GM12878 (cell line): ENCODE results near the gene PTPRU. TPM values are rescaled to one million over a fixed set of nuclear protein-coding genes. Genes with fewer than 3 reads are reported as not detected.

Experiments used
- ATAC-seq: fragments of 200-7000 bp; cut with Tn5 transposase; 3 replicates; pipeline ENCODE4 v1.9.1; 2020; ENCODE audit warnings: mild to moderate bottlenecking, moderate library complexity
- BruUV-seq: library from RNA; stranded (reverse); fragments of 400-500 nt; replicated peaks from 2 replicates; lab custom pipeline; 2021; lab: Mats Ljungman, UMichigan
- CTCF ChIA-PET: fragments of 300-600 bp; sonication (Branson Sonifier 250); formaldehyde crosslinking; extraction: SDS; loops from one replicate; lab custom pipeline; 2021; ENCODE audit warnings: inconsistent platforms; lab: Yijun Ruan, JAX
- POLR2A ChIA-PET: fragments of 350-600 bp; formaldehyde crosslinking; extraction: SDS; loops from one replicate; lab custom pipeline; 2021; ENCODE audit warnings: inconsistent platforms; lab: Charles Lee
- RAD21 ChIA-PET: fragments of 300-600 bp; sonication (Branson Sonifier 250); formaldehyde crosslinking; loops from one replicate; lab custom pipeline; 2023; ENCODE audit warnings: antibody characterized with exemption; ENCODE audit not compliant: unreplicated experiment; lab: Charles Lee
- SMC1A ChIA-PET: fragments of 300-600 bp; sonication (Branson Sonifier 250); formaldehyde crosslinking; loops from one replicate; lab custom pipeline; 2023; ENCODE audit not compliant: unreplicated experiment, uncharacterized antibody; lab: Charles Lee
- DNase-seq: peaks from one replicate; pipeline ENCODE4 v3.0.0-alpha.2; 2011; ENCODE audit warnings: low read depth, low spot score
- FAIRE-seq: peaks from 3 replicates; lab custom pipeline; 2011; peaks lifted over from hg19 to GRCh38; lab: Jason Lieb, UNC
- H2AFZ ChIP-seq: 2 replicates; pipeline ENCODE4 v1.6.0; 2011; ENCODE audit warnings: low read depth, low read length, control low read depth; ENCODE audit not compliant: control insufficient read depth
- H3K27ac ChIP-seq: 2 replicates; pipeline ENCODE4 v1.5.1; 2011; ENCODE audit warnings: control low read depth; ENCODE audit not compliant: control insufficient read depth, insufficient read depth
- H3K27me3 ChIP-seq, 2 experiments: replicated peaks in 1 of 2; 2 replicates each; pipeline versions ENCODE4 v1.6.0 to v1.6.1; 2011; ENCODE audit warnings: low read length in 1 of 2; ENCODE audit not compliant: control insufficient read depth in 2 of 2, insufficient read depth in 2 of 2
- H3K36me3 ChIP-seq, 2 experiments: 2 replicates each; pipeline ENCODE4 v1.5.1; 2011; ENCODE audit warnings: low read length in 1 of 2; ENCODE audit not compliant: control insufficient read depth in 2 of 2, insufficient read depth in 2 of 2
- H3K4me1 ChIP-seq: 2 replicates; pipeline ENCODE4 v1.6.1; 2011; ENCODE audit warnings: mild to moderate bottlenecking, low read length, moderate library complexity, mixed read lengths; ENCODE audit not compliant: control insufficient read depth, insufficient read depth
- H3K4me2 ChIP-seq: 2 replicates; pipeline ENCODE4 v1.6.0; 2011; ENCODE audit warnings: control low read depth; ENCODE audit not compliant: control insufficient read depth, insufficient read depth
- H3K4me3 ChIP-seq: fragments of 200-600 bp; sonication (generic); 2 replicates; pipeline ENCODE4 v1.5.1; 2016
- H3K79me2 ChIP-seq: 2 replicates; pipeline ENCODE4 v1.6.0; 2011; ENCODE audit warnings: low read length; ENCODE audit not compliant: control insufficient read depth, insufficient read depth
- H3K9ac ChIP-seq: 2 replicates; pipeline ENCODE4 v1.8.0; 2011; ENCODE audit warnings: low read length, control low read depth, mixed read lengths; ENCODE audit not compliant: control insufficient read depth, insufficient read depth
- H3K9me3 ChIP-seq: replicated peaks from 3 replicates; pipeline ENCODE4 v1.5.1; 2011; ENCODE audit warnings: mild to moderate bottlenecking, low read length; ENCODE audit not compliant: control insufficient read depth, insufficient read depth
- H4K20me1 ChIP-seq: 2 replicates; pipeline ENCODE4 v1.6.0; 2011; ENCODE audit not compliant: control insufficient read depth, insufficient read depth
- BACH1 ChIP-seq: fragments of 450-650 bp; IDR thresholded peaks from 2 replicates; pipeline ENCODE4 v1.6.1; 2017; ENCODE audit warnings: mild to moderate bottlenecking, borderline replicate concordance
- NBN ChIP-seq: fragments of 450-650 bp; IDR thresholded peaks from 2 replicates; pipeline ENCODE4 v1.6.1; 2016
- NFYA ChIP-seq: IDR thresholded peaks from 2 replicates; pipeline ENCODE4 v1.6.1; 2011; ENCODE audit warnings: low read depth, mild to moderate bottlenecking, low read length, improper control_type of control experiment, borderline replicate concordance
- RBBP5 ChIP-seq: fragments of 200-600 bp; sonication (generic); conservative IDR thresholded peaks from 2 replicates; pipeline ENCODE4 v1.6.1; 2016
- RELA ChIP-seq: fragments of 450-650 bp; IDR thresholded peaks from 2 replicates; pipeline ENCODE4 v1.8.0; 2014; ENCODE audit warnings: borderline replicate concordance; ENCODE audit not compliant: partially characterized antibody
- RUNX3 ChIP-seq: IDR thresholded peaks from 2 replicates; pipeline ENCODE4 v1.6.1; 2012; ENCODE audit warnings: low read length, inconsistent platforms
- SREBF2 ChIP-seq: IDR thresholded peaks from 2 replicates; pipeline ENCODE4 v1.6.1; 2012; ENCODE audit warnings: mild to moderate bottlenecking, low read length
- STAT3 ChIP-seq: IDR thresholded peaks from 2 replicates; pipeline ENCODE4 v1.6.1; 2011; ENCODE audit warnings: low read depth, low read length, improper control_type of control experiment
- TBL1XR1 ChIP-seq: IDR thresholded peaks from 2 replicates; pipeline ENCODE4 v1.6.1; 2012; ENCODE audit warnings: low read depth, low read length, improper control_type of control experiment
- ZBED1 ChIP-seq: IDR thresholded peaks from 2 replicates; pipeline ENCODE4 v1.6.1; 2016; ENCODE audit warnings: borderline replicate concordance
- ZNF274 ChIP-seq: IDR thresholded peaks from one replicate; pipeline ENCODE4 v1.8.0; 2011; ENCODE audit not compliant: insufficient read length, insufficient read depth
- WGBS: methylation state at CpG from one replicate; pipeline ENCODE4 v1.1.6; 2016; ENCODE audit warnings: low lambda C conversion rate; ENCODE audit not compliant: insufficient replicate concordance, insufficient coverage; ENCODE audit errors: missing lambda C conversion rate; 5-methylcytosine and 5-hydroxymethylcytosine counted together
- in situ Hi-C: fragments of 300-500 bp; cut with MboI; formaldehyde crosslinking; loops from 9 replicates; pipeline ENCODE4 v1.14.3; 2018; ENCODE audit warnings: mixed read lengths
- intact Hi-C: fragments of 100-400 bp; cut with micrococcal nuclease; formaldehyde crosslinking; loops from one replicate; pipeline ENCODE4 v1.14.2; 2022; ENCODE audit not compliant: unreplicated experiment
- polyA plus RNA-seq, 11 experiments: library from polyadenylated mRNA; depleted of rRNA in 4 of 11; unstranded in 6 of 11; stranded (reverse) in 5 of 11; fragments of >200 nt; fragmentation: Nextera tagmentation in 4 of 11; fragmentation: Illumina TruSeq in 1 of 11; extraction: Ambion mirVana in 4 of 11; extraction: Trizol in 1 of 11; gene quantifications; 1 replicate in 1 of 11; 2 replicates in 10 of 11; pipeline versions ENCODE4 v1.2.1 to v1.2.3, GENCODE V29; 2011 to 2016; ENCODE audit warnings: inconsistent platforms in 2 of 11, missing spikeins in 2 of 11, low read depth in 1 of 11
- total RNA-seq, 4 experiments: library from RNA; depleted of rRNA in 3 of 4; stranded (reverse); fragments of >200 nt in 3 of 4; fragmentation: Illumina TruSeq in 1 of 4; extraction: Trizol in 1 of 4; gene quantifications; 2 replicates each; pipeline versions ENCODE4 v1.2.1 to v1.2.3, GENCODE V29; 2013 to 2021
- TF ChIP-seq, protein P1 (sequence below): fragments of 450-650 bp; IDR thresholded peaks from 2 replicates; pipeline ENCODE4 v1.6.1; 2017; ENCODE audit warnings: low read depth, mild to moderate bottlenecking, moderate library complexity
- TF ChIP-seq, protein P2 (sequence below): fragments of 450-650 bp; IDR thresholded peaks from 2 replicates; pipeline ENCODE4 v1.6.1; 2017; ENCODE audit warnings: mild to moderate bottlenecking, moderate library complexity
- TF ChIP-seq, protein P3 (sequence below): fragments of 450-650 bp; formaldehyde crosslinking; IDR thresholded peaks from 2 replicates; pipeline ENCODE4 v1.4.0; 2020; ENCODE audit warnings: mild to moderate bottlenecking, moderate library complexity
- TF ChIP-seq, protein P4 (sequence below): fragments of 450-650 bp; IDR thresholded peaks from 2 replicates; pipeline ENCODE4 v1.6.1; 2017; ENCODE audit warnings: borderline replicate concordance

The PTPRU gene
- total and polyA plus RNA-seq, 10 of the 15 experiments (the other 5 are each of a cell fraction or from before 2014, with no cell fraction given): 0.04 to 2.5 (median 0.73) TPM

DNA sequence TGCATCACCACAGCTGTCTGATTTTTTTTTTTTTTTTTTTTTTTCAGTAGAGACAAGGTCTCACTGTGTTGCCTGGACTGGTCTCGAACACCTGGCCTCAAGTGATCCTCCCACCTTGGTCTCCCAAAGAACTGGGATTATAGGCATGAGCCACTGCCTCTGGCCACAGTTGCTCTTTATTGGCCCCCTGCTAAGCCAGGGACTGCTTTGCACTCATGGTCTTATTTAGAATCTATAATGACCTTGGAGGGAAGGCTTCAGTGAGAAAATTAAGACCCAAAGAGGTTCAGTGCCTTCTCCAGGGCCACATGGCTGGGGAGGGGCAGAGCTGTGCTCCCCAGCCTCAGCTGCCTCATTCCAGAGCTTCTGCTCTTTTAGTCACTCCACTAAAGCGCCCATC is 84.9 kb downstream of the PTPRU start:
- no peaks in the 10 kb centered on the region for H3K36me3 ChIP-seq
- CTCF ChIA-PET: interaction anchor here (1.0 kb wide), 1 partner anchor 11 kb away, joined by 3 read pairs; no protein-coding TSS in a partner anchor
- intact Hi-C loops (no loop called here), in situ Hi-C loops (no loop called here)
- no peaks in the 10 kb centered on the region for H3K4me1 ChIP-seq
- no peak for TF ChIP-seq NBN
- TF ChIP-seq, protein P1, sequence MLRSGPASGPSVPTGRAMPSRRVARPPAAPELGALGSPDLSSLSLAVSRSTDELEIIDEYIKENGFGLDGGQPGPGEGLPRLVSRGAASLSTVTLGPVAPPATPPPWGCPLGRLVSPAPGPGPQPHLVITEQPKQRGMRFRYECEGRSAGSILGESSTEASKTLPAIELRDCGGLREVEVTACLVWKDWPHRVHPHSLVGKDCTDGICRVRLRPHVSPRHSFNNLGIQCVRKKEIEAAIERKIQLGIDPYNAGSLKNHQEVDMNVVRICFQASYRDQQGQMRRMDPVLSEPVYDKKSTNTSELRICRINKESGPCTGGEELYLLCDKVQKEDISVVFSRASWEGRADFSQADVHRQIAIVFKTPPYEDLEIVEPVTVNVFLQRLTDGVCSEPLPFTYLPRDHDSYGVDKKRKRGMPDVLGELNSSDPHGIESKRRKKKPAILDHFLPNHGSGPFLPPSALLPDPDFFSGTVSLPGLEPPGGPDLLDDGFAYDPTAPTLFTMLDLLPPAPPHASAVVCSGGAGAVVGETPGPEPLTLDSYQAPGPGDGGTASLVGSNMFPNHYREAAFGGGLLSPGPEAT: no peak
- TF ChIP-seq, protein P2, sequence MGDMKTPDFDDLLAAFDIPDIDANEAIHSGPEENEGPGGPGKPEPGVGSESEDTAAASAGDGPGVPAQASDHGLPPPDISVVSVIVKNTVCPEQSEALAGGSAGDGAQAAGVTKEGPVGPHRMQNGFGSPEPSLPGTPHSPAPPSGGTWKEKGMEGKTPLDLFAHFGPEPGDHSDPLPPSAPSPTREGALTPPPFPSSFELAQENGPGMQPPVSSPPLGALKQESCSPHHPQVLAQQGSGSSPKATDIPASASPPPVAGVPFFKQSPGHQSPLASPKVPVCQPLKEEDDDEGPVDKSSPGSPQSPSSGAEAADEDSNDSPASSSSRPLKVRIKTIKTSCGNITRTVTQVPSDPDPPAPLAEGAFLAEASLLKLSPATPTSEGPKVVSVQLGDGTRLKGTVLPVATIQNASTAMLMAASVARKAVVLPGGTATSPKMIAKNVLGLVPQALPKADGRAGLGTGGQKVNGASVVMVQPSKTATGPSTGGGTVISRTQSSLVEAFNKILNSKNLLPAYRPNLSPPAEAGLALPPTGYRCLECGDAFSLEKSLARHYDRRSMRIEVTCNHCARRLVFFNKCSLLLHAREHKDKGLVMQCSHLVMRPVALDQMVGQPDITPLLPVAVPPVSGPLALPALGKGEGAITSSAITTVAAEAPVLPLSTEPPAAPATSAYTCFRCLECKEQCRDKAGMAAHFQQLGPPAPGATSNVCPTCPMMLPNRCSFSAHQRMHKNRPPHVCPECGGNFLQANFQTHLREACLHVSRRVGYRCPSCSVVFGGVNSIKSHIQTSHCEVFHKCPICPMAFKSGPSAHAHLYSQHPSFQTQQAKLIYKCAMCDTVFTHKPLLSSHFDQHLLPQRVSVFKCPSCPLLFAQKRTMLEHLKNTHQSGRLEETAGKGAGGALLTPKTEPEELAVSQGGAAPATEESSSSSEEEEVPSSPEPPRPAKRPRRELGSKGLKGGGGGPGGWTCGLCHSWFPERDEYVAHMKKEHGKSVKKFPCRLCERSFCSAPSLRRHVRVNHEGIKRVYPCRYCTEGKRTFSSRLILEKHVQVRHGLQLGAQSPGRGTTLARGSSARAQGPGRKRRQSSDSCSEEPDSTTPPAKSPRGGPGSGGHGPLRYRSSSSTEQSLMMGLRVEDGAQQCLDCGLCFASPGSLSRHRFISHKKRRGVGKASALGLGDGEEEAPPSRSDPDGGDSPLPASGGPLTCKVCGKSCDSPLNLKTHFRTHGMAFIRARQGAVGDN: no peak
- no peak for TF ChIP-seq RBBP5
- TF ChIP-seq BACH1: no peak
- TF ChIP-seq ZBED1: no peak
- no peak for TF ChIP-seq TBL1XR1
- TF ChIP-seq RELA: no peak
- TF ChIP-seq, protein P3, sequence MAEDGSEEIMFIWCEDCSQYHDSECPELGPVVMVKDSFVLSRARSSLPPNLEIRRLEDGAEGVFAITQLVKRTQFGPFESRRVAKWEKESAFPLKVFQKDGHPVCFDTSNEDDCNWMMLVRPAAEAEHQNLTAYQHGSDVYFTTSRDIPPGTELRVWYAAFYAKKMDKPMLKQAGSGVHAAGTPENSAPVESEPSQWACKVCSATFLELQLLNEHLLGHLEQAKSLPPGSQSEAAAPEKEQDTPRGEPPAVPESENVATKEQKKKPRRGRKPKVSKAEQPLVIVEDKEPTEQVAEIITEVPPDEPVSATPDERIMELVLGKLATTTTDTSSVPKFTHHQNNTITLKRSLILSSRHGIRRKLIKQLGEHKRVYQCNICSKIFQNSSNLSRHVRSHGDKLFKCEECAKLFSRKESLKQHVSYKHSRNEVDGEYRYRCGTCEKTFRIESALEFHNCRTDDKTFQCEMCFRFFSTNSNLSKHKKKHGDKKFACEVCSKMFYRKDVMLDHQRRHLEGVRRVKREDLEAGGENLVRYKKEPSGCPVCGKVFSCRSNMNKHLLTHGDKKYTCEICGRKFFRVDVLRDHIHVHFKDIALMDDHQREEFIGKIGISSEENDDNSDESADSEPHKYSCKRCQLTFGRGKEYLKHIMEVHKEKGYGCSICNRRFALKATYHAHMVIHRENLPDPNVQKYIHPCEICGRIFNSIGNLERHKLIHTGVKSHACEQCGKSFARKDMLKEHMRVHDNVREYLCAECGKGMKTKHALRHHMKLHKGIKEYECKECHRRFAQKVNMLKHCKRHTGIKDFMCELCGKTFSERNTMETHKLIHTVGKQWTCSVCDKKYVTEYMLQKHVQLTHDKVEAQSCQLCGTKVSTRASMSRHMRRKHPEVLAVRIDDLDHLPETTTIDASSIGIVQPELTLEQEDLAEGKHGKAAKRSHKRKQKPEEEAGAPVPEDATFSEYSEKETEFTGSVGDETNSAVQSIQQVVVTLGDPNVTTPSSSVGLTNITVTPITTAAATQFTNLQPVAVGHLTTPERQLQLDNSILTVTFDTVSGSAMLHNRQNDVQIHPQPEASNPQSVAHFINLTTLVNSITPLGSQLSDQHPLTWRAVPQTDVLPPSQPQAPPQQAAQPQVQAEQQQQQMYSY: no peak
- no peak for TF ChIP-seq STAT3
- TF ChIP-seq, protein P4, sequence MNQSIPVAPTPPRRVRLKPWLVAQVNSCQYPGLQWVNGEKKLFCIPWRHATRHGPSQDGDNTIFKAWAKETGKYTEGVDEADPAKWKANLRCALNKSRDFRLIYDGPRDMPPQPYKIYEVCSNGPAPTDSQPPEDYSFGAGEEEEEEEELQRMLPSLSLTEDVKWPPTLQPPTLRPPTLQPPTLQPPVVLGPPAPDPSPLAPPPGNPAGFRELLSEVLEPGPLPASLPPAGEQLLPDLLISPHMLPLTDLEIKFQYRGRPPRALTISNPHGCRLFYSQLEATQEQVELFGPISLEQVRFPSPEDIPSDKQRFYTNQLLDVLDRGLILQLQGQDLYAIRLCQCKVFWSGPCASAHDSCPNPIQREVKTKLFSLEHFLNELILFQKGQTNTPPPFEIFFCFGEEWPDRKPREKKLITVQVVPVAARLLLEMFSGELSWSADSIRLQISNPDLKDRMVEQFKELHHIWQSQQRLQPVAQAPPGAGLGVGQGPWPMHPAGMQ: no peak
- no peak for TF ChIP-seq NFYA
- TF ChIP-seq ZNF274: no peak
- no peak for TF ChIP-seq RUNX3
- no peak for TF ChIP-seq SREBF2
- no peaks in the 10 kb centered on the region for H3K9me3 ChIP-seq
- FAIRE-seq: no peak
- no peaks in the 10 kb centered on the region for H3K27me3 ChIP-seq
- RAD21 ChIA-PET: no interaction called here
- H3K4me3 ChIP-seq: no peak overlapping the region
- no peak overlapping the region for H3K4me2 ChIP-seq
- no TSS peak for BruUV-seq
- no peak overlapping the region for H3K27ac ChIP-seq
- DNase-seq: no peak
- WGBS: 0% methylated on average over 2 of the region's 2 CpGs
- POLR2A ChIA-PET: interaction anchor here (0.7 kb wide), 1 partner anchor 1523 kb away, joined by 4 read pairs; no protein-coding TSS in a partner anchor
- SMC1A ChIA-PET: interaction anchor here (0.5 kb wide), 1 partner anchor 53 kb away, joined by 3 read pairs; no protein-coding TSS in a partner anchor
- H3K9ac ChIP-seq: no peak overlapping the region
- H3K79me2 ChIP-seq: no peaks in the 10 kb centered on the region
- ATAC-seq: no peak
- H2AFZ ChIP-seq: no peak overlapping the region
- no peaks in the 10 kb centered on the region for H4K20me1 ChIP-seq
